Measurements from ENCODE around the gene MT1F. TPM values are rescaled to one million over a fixed set of nuclear protein-coding genes. Genes with fewer than 3 reads are reported as not detected.

Gene MT1F
- total RNA-seq, 1 donor from 2014 or later, result 12.7 TPM

DNA sequence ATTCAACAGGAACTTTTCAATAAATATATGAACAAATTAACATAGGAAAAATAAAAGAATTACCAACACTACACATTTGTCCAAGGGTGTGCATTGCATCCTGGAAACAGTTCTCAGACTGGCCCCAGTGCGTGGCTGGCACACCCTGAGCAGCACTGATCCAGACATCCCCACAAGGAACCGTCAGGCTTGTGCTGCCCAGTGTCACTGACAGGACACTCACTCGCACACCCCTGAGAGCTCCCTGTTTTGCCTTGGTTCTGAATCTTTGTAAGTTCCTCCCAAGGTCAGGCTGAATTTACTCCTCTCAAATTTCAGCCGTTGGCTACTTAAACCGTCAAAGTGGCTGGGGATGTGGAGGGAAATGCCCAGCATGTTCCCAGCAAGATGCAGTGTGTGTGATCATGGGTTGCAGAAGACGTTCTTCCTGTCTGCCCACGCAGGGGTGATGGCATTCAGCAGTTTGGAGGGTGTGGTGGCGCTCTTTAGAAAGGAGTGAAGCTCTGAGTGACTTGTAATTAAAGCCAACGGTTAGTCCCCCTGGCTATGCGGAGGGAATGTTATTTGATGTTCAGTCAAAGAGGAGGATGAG, 47.6 kb upstream of the MT1F start:
- H3K4me3 Mint-ChIP-seq (ENCODE audit: unreplicated experiment), result peak overlapping the region; percentile 90
- TF ChIP-seq, protein P1, sequence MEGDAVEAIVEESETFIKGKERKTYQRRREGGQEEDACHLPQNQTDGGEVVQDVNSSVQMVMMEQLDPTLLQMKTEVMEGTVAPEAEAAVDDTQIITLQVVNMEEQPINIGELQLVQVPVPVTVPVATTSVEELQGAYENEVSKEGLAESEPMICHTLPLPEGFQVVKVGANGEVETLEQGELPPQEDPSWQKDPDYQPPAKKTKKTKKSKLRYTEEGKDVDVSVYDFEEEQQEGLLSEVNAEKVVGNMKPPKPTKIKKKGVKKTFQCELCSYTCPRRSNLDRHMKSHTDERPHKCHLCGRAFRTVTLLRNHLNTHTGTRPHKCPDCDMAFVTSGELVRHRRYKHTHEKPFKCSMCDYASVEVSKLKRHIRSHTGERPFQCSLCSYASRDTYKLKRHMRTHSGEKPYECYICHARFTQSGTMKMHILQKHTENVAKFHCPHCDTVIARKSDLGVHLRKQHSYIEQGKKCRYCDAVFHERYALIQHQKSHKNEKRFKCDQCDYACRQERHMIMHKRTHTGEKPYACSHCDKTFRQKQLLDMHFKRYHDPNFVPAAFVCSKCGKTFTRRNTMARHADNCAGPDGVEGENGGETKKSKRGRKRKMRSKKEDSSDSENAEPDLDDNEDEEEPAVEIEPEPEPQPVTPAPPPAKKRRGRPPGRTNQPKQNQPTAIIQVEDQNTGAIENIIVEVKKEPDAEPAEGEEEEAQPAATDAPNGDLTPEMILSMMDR (IDR thresholded peaks at IDR 0.05), result no peak
- no peaks in the 10 kb centered on the region for H3K9me3 Mint-ChIP-seq (ENCODE audit: unreplicated experiment)
- H3K4me1 Mint-ChIP-seq (ENCODE audit: unreplicated experiment), result peaks cover 57% of the 10 kb centered on the region
- H3K27me3 Mint-ChIP-seq (ENCODE audit: unreplicated experiment), result no peaks in the 10 kb centered on the region
- peak overlapping the region; percentile 98 for H3K27ac Mint-ChIP-seq (ENCODE audit: unreplicated experiment)
- no peaks in the 10 kb centered on the region for H3K36me3 Mint-ChIP-seq (ENCODE audit: unreplicated experiment)
- no peak for DNase-seq (ENCODE audit: extremely low spot score, unreplicated experiment)

DNA sequence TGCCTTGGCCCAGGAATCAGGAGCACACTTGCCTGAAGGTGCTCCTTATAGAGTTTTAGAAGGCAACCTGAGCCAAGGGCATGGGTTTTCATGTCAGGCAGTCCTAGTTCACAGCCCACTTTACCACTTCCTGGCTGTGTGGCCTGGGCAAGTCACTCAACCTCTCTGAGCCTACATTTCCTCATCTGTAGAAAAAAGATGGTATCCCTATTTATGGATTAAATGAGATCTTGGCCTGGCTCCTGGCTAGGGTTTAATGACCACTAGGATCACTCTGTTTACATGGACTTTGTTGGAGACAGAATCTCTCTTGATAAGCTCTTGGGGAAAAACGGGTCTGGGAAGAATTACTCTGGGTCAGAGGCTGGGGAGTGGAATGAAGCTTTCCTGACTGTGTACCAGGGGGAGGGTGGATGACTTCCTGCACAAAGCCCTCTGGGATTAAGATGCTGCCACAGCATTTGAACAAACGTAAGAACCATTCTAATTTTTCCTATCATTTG, 47.1 kb upstream of the MT1F start:
- peak overlapping the region; percentile 98 for H3K27ac Mint-ChIP-seq (ENCODE audit: unreplicated experiment)
- no peaks in the 10 kb centered on the region for H3K36me3 Mint-ChIP-seq (ENCODE audit: unreplicated experiment)
- no peak for DNase-seq (ENCODE audit: extremely low spot score, unreplicated experiment)
- TF ChIP-seq, protein P1 (IDR thresholded peaks at IDR 0.05), result no peak
- H3K27me3 Mint-ChIP-seq (ENCODE audit: unreplicated experiment), result no peaks in the 10 kb centered on the region
- peaks cover 57% of the 10 kb centered on the region for H3K4me1 Mint-ChIP-seq (ENCODE audit: unreplicated experiment)
- H3K4me3 Mint-ChIP-seq (ENCODE audit: unreplicated experiment), result peak overlapping the region; percentile 90
- no peaks in the 10 kb centered on the region for H3K9me3 Mint-ChIP-seq (ENCODE audit: unreplicated experiment)

DNA sequence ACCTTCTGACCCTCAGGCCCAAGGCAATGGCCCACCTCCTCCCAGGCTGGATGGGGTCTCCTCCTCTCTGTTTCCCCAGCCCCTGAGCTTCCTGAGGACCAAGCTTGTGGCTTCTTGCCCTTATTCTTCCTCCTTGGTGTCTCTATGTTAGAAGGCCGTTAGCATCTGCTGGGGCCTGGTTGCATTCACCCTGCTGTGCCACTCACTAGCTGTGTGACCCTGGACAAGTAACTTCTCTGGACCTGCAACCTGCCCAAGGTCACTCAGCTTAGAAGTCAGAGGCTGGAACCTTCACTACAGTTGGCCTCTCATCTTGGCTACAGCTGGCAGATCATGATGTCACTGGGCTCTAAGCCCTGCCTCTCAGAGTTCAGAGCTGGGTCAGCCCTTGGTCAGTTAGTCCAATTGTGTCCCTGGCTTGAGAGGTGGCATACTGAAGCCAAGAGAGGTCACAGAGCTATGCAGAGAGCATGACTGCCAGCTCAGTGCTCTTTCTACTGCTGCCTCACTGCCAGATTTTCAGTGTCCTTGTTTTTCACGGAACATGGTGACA, 46.4 kb upstream of the MT1F start:
- peaks cover 50% of the 10 kb centered on the region for H3K4me1 Mint-ChIP-seq (ENCODE audit: unreplicated experiment)
- H3K4me3 Mint-ChIP-seq (ENCODE audit: unreplicated experiment), result peak overlapping the region; percentile 42
- no peaks in the 10 kb centered on the region for H3K9me3 Mint-ChIP-seq (ENCODE audit: unreplicated experiment)
- no peaks in the 10 kb centered on the region for H3K36me3 Mint-ChIP-seq (ENCODE audit: unreplicated experiment)
- DNase-seq (ENCODE audit: extremely low spot score, unreplicated experiment), result no peak
- no peaks in the 10 kb centered on the region for H3K27me3 Mint-ChIP-seq (ENCODE audit: unreplicated experiment)
- TF ChIP-seq, protein P1 (IDR thresholded peaks at IDR 0.05), result no peak
- peak overlapping the region; percentile 98 for H3K27ac Mint-ChIP-seq (ENCODE audit: unreplicated experiment)

DNA sequence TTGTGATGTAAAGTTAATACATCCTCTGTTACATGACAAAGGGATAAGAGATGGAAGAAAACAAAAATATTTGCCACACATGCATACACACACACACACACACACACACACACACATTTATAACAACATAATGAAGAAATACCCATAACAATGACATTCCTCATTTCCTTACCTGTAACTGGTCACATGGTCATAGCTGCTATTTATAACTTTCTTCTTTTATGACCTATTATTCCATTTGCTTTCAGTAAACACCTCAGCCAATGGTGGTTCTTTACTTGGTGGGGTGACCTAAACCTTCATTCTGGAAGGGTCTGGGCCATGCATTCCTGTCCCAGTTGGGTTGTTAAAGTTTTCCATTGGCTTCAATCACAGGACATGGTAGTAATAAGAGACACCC, 44.1 kb upstream of the MT1F start:
- DNase-seq (ENCODE audit: extremely low spot score, unreplicated experiment), result no peak
- H3K36me3 Mint-ChIP-seq (ENCODE audit: unreplicated experiment), result no peaks in the 10 kb centered on the region
- no peak overlapping the region for H3K4me3 Mint-ChIP-seq (ENCODE audit: unreplicated experiment)
- TF ChIP-seq, protein P1 (IDR thresholded peaks at IDR 0.05), result no peak
- H3K27me3 Mint-ChIP-seq (ENCODE audit: unreplicated experiment), result no peaks in the 10 kb centered on the region
- H3K4me1 Mint-ChIP-seq (ENCODE audit: unreplicated experiment), result peaks cover 39% of the 10 kb centered on the region
- H3K27ac Mint-ChIP-seq (ENCODE audit: unreplicated experiment), result no peak overlapping the region
- H3K9me3 Mint-ChIP-seq (ENCODE audit: unreplicated experiment), result no peaks in the 10 kb centered on the region

DNA sequence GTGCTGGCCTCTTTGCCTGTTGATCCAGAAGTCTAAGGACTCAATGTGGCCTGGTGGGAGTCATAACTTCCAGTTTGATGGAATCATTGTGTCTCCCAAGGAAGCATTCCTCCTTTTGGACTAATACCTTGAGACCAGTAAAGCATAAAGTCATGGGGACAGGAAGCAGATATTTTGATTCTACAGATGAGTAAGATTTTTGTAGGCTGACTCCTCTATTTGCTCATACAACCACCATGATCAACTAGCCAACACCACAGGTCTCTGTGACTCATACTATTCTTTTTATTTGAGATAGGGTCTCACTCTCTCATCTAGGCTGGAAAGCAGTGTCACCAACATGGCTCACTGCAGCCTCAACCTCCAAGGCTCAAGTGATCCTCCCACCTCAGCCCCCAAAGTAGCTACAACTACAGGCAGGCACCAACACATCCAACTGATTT, 43.2 kb upstream of the MT1F start:
- H3K4me3 Mint-ChIP-seq (ENCODE audit: unreplicated experiment), result no peak overlapping the region

More for the DNA sequence above, 43.2 kb upstream of the MT1F start:
- H3K36me3 Mint-ChIP-seq (ENCODE audit: unreplicated experiment), result no peaks in the 10 kb centered on the region
- peak overlapping the region; percentile 23 for H3K27ac Mint-ChIP-seq (ENCODE audit: unreplicated experiment)
- no peaks in the 10 kb centered on the region for H3K9me3 Mint-ChIP-seq (ENCODE audit: unreplicated experiment)
- H3K4me1 Mint-ChIP-seq (ENCODE audit: unreplicated experiment), result peaks cover 39% of the 10 kb centered on the region
- DNase-seq (ENCODE audit: extremely low spot score, unreplicated experiment), result no peak
- H3K27me3 Mint-ChIP-seq (ENCODE audit: unreplicated experiment), result no peaks in the 10 kb centered on the region
- TF ChIP-seq, protein P1 (IDR thresholded peaks at IDR 0.05), result no peak
